BJ (cell line): ENCODE results near the gene GCNT2. TPM values are rescaled to one million over a fixed set of nuclear protein-coding genes. Genes with fewer than 3 reads are reported as not detected.
A peak's percentile ranks its signal among the peaks of the same experiment; 100 is the strongest.

Experiments used
- CTCF ChIA-PET: fragments of 350-600 bp; formaldehyde crosslinking; extraction: SDS; loops from one replicate; lab custom pipeline; 2021; ENCODE audit warnings: antibody characterized with exemption, inconsistent platforms; lab: Yijun Ruan, JAX
- POLR2A ChIA-PET: fragments of 300-600 bp; sonication (Branson Sonifier 250); formaldehyde crosslinking; extraction: SDS; loops from one replicate; lab custom pipeline; 2021; ENCODE audit warnings: antibody characterized with exemption; lab: Charles Lee
- DNase-seq: peaks from one replicate; pipeline ENCODE4 v3.0.0-alpha.2; 2011; ENCODE audit warnings: low read depth
- H3K27me3 ChIP-seq: 2 replicates; pipeline ENCODE4 v1.6.0; 2011; ENCODE audit warnings: low read length; ENCODE audit not compliant: control insufficient read depth, insufficient read depth
- H3K36me3 ChIP-seq: 2 replicates; pipeline ENCODE4 v1.5.1; 2011; ENCODE audit warnings: low read length; ENCODE audit not compliant: control insufficient read depth, insufficient read depth
- H3K4me3 ChIP-seq: 2 replicates; pipeline ENCODE4 v1.5.1; 2011; ENCODE audit warnings: low read depth, mild to moderate bottlenecking, control low read depth, low read length
- polyA plus RNA-seq: library from polyadenylated mRNA; depleted of rRNA; stranded (reverse); fragments of >200 nt; gene quantifications from 2 replicates; pipeline ENCODE4 v1.2.3, GENCODE V29; 2011
- TF ChIP-seq, protein P1 (sequence below): IDR thresholded peaks from 2 replicates; pipeline ENCODE4 v1.5.1; 2011; ENCODE audit warnings: low read depth, mild to moderate bottlenecking, control low read depth, inconsistent platforms, low read length, moderate library complexity; ENCODE audit not compliant: insufficient read depth

The GCNT2 gene
- polyA plus RNA-seq, 1 experiment: 0.04 TPM

DNA sequence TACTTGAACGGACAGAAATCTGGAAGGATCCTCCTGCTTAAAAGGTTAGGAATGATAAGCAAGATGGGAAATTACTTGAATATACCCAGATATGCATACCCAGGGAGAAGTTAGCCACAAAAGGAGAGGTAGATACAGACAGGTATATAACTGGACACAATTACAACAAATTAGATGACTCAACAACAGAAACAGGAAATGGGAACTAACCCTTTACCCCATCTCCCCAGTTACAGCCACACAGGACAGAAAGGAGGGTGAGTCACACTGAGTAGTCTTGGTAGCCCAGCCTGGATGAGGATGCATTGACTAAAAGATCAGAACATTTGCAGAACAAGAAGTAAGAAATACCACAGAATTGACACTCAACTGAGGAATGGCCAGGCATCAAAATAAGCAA lies 112.1 kb downstream of the GCNT2 start:
- ChIA-PET POLR2A (no interaction called here), CTCF (no interaction called here)
- TF ChIP-seq, protein P1, sequence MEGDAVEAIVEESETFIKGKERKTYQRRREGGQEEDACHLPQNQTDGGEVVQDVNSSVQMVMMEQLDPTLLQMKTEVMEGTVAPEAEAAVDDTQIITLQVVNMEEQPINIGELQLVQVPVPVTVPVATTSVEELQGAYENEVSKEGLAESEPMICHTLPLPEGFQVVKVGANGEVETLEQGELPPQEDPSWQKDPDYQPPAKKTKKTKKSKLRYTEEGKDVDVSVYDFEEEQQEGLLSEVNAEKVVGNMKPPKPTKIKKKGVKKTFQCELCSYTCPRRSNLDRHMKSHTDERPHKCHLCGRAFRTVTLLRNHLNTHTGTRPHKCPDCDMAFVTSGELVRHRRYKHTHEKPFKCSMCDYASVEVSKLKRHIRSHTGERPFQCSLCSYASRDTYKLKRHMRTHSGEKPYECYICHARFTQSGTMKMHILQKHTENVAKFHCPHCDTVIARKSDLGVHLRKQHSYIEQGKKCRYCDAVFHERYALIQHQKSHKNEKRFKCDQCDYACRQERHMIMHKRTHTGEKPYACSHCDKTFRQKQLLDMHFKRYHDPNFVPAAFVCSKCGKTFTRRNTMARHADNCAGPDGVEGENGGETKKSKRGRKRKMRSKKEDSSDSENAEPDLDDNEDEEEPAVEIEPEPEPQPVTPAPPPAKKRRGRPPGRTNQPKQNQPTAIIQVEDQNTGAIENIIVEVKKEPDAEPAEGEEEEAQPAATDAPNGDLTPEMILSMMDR: no peak
- Histone ChIP-seq H3K4me3 (no peak overlapping the region), H3K36me3 (no peaks in the 10 kb centered on the region), H3K27me3 (no peaks in the 10 kb centered on the region)
- peak; percentile 16 for DNase-seq

DNA sequence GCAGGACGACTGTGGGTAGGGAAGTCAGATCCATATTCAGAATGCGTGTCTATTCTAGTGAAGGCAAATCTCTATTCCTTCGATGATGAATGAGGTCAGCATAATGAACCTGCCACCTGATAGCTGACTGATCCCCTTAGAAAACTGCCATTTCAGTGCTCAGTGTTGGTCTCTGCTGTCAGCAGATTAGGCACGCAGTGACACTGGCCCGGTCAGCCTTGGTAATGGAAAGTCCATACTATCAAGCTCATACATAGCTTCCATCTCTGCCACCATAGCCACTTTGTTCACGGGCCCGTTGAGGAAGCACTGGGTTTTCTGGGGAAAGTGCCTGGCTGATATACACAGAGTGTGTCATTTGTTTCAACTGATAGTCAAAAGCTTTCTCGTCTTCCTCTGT lies 119.3 kb downstream of the GCNT2 start:
- ChIA-PET CTCF (no interaction called here), POLR2A (no interaction called here)
- TF ChIP-seq, protein P1: no peak
- no peak for DNase-seq
- Histone ChIP-seq H3K27me3 (no peaks in the 10 kb centered on the region), H3K4me3 (no peak overlapping the region), H3K36me3 (no peaks in the 10 kb centered on the region)

DNA sequence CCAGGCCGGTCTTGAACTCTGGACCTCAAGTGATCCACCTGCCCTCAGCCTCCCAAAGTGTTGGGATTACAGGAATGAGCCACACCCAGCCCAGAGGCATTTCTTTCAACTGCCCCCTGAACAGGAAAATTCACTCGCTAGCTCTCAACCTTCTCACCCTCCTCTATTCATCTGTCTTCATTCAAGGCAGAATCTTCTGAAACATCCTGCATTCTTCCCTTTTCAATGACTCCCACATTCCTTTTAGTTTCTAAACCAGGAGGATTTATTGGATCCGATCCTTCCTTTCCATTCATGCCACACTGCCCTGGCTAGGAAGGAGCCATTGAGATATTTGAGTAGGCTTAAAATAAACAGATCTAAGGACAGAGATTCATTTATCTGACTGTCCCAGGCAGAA lies 120.4 kb downstream of the GCNT2 start:
- DNase-seq: no peak
- TF ChIP-seq, protein P1: no peak
- POLR2A ChIA-PET: no interaction called here
- no peak overlapping the region for H3K4me3 ChIP-seq
- CTCF ChIA-PET: no interaction called here
- no peaks in the 10 kb centered on the region for H3K36me3 ChIP-seq
- no peaks in the 10 kb centered on the region for H3K27me3 ChIP-seq

DNA sequence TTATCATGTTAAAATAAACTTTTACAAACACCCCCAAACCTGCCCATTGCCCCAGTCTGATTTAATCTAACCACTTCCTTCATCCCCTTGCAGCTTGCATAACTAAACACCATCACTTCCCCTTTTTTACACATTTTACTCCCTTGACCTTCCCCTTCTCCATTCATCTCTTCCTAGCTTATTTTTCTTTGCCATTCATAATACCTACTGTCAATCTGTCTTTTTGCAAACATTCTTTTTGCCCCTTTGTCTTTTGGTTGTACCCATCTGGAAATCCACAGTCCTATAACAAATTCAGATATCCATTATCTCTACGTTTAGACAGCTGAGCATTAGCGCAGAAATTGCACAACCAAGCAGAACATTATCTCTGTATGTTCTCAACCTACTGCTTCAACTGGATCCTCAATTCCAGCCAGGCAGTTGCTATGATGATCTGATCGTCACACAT lies 122.1 kb downstream of the GCNT2 start:
- ChIA-PET CTCF (no interaction called here), POLR2A (no interaction called here)
- TF ChIP-seq, protein P1: no peak
- Histone ChIP-seq H3K4me3 (no peak overlapping the region), H3K27me3 (no peaks in the 10 kb centered on the region), H3K36me3 (no peaks in the 10 kb centered on the region)
- no peak for DNase-seq

DNA sequence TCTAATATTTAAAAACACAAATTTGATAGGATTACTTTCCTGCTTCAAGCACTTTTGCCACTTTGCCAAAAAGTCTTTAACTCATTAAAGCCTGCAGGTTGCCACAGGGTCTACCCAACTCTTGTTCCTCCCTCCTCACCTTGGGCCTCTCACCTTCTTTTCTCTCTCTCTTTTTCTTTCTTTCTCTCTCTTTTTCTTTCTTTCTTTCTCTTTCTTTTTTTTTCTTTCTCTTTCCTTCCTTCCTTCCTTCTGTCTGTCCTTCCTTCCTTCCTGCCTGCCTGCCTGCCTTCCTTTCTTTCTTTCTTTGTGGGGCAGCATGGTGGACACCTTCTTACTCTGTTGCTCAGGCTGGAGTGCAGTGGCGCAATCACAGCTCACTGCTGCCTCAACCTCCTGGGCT lies 123.1 kb downstream of the GCNT2 start:
- H3K4me3 ChIP-seq: no peak overlapping the region
- DNase-seq: no peak
- TF ChIP-seq, protein P1: no peak
- no peaks in the 10 kb centered on the region for H3K27me3 ChIP-seq
- no peaks in the 10 kb centered on the region for H3K36me3 ChIP-seq
- CTCF ChIA-PET: no interaction called here
- POLR2A ChIA-PET: no interaction called here
